ENCODE data around the gene NFATC2.

NFATC2 gene

GRCh38 chr20:51484831-51485230, 57.7 kb downstream of the NFATC2 start:
- Histone ChIP-seq H4K20me1 (ENCODE audit: insufficient read depth, low read length, poor library complexity, severe bottlenecking) (peaks cover 7% of the 10 kb centered on the region), H3K9me2 (replicated peaks; ENCODE audit: low read depth, low read length) (no peaks in the 10 kb centered on the region), H3K4me3 (ENCODE audit: low read length, poor library complexity, severe bottlenecking) (no peak overlapping the region), H3F3A (ENCODE audit: low read depth) (no peaks in the 10 kb centered on the region), H3K9me3 (ENCODE audit: insufficient read depth, low read depth, low read length) (no peaks in the 10 kb centered on the region), H3K4me2 (ENCODE audit: low read depth, low read length, poor library complexity, severe bottlenecking) (no peak overlapping the region), H3K79me2 (ENCODE audit: insufficient read depth, low read length) (peaks cover 15% of the 10 kb centered on the region), H3K4me1 (ENCODE audit: insufficient read depth, low read length, poor library complexity, severe bottlenecking) (peaks cover 9% of the 10 kb centered on the region), H3K9ac (ENCODE audit: low read depth, low read length, poor library complexity, severe bottlenecking) (no peak overlapping the region), H2AFZ (ENCODE audit: low read length) (no peak overlapping the region), H3K36me3 (ENCODE audit: insufficient read depth, low read length) (peaks cover 51% of the 10 kb centered on the region; the same call in 1 of the 2 replicates), H3K27me3 (ENCODE audit: insufficient read depth, low read length, poor library complexity, severe bottlenecking) (no peaks in the 10 kb centered on the region)
- TF ChIP-seq EZH2phosphoT487 (IDR thresholded peaks at IDR 0.05; ENCODE audit: borderline replicate concordance): no peak

DNA sequence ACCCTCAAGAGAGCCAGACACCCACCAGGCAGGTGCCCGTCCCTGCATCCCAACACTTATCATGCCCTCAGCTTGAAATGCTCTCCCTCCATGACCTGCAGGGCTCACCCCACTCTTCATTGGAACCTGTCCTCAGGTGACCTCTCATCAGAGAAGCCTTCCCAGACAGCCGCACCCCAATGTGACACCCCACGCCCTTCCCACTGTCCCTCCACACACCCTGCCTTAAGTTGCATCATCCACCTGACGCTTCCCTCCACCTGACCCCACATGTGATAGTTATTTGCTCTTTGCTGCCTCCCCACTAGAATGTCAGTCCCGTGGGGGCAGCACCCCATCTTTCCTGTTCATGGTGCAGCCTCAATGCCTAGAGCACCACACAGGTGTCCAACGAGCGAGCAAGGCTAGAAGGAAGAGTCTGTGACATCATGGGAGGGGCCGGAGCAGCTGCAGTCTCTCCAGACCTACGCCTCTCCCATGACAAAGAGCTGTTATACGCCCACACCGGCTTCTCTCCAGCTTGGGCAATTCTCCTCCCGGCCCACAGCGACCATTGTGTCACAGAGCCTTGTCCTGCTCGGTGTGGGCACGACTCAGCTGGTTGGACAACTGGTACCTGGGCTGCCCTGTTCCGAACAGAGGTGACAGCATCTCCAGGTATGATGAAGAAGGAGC, 58.2 kb downstream of the NFATC2 start:
- Histone ChIP-seq H3K27me3 (ENCODE audit: insufficient read depth, low read length, poor library complexity, severe bottlenecking) (no peaks in the 10 kb centered on the region), H4K20me1 (ENCODE audit: insufficient read depth, low read length, poor library complexity, severe bottlenecking) (peaks cover 3% of the 10 kb centered on the region), H3K36me3 (ENCODE audit: insufficient read depth, low read length) (peaks cover 52% of the 10 kb centered on the region; the same call in 1 of the 2 replicates), H3F3A (ENCODE audit: low read depth) (no peaks in the 10 kb centered on the region), H3K9ac (ENCODE audit: low read depth, low read length, poor library complexity, severe bottlenecking) (no peak overlapping the region), H3K9me3 (ENCODE audit: insufficient read depth, low read depth, low read length) (no peaks in the 10 kb centered on the region), H3K79me2 (ENCODE audit: insufficient read depth, low read length) (peaks cover 11% of the 10 kb centered on the region), H2AFZ (ENCODE audit: low read length) (no peak overlapping the region), H3K4me1 (ENCODE audit: insufficient read depth, low read length, poor library complexity, severe bottlenecking) (peaks cover 9% of the 10 kb centered on the region), H3K9me2 (replicated peaks; ENCODE audit: low read depth, low read length) (no peaks in the 10 kb centered on the region), H3K4me2 (ENCODE audit: low read depth, low read length, poor library complexity, severe bottlenecking) (no peak overlapping the region), H3K4me3 (ENCODE audit: low read length, poor library complexity, severe bottlenecking) (no peak overlapping the region)
- TF ChIP-seq EZH2phosphoT487 (IDR thresholded peaks at IDR 0.05; ENCODE audit: borderline replicate concordance) (no peak), CTCF (conservative IDR thresholded peaks at IDR 0.05; ENCODE audit: low read length) (no peak)

DNA sequence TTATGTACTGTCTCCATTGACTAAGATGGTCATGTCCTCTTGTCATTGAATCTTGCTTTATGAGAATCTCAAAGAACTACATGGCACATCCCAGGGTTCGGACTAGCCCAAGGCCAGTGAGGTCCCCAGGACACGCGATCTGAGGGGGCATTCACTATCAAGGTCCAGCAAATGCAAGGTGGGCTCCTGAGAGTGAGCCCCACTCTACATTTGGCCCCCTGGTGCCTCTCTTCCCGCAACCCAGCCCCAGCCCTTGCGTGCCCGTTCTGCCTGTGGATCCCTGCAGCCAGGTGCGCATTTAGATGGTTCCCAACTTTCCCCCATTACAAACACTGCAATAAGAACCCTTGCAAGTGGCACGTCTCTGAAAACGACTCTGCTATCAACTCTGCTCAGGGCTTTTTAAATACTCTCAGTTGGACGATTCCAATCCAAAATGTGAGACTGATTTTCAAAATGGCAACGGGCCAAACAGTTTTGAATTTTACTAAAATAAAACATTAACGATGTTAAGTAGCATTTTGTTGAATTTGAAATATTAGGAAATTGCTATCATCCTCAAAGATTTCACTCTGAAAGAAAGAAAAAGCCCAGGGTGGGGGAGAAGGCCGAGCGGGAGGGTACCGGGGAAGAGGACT, 59.6 kb downstream of the NFATC2 start:
- Histone ChIP-seq H3F3A (ENCODE audit: low read depth) (no peaks in the 10 kb centered on the region), H2AFZ (ENCODE audit: low read length) (no peak overlapping the region), H4K20me1 (ENCODE audit: insufficient read depth, low read length, poor library complexity, severe bottlenecking) (peaks cover 3% of the 10 kb centered on the region), H3K4me3 (ENCODE audit: low read length, poor library complexity, severe bottlenecking) (no peak overlapping the region), H3K9me2 (replicated peaks; ENCODE audit: low read depth, low read length) (no peaks in the 10 kb centered on the region), H3K9ac (ENCODE audit: low read depth, low read length, poor library complexity, severe bottlenecking) (no peak overlapping the region), H3K4me1 (ENCODE audit: insufficient read depth, low read length, poor library complexity, severe bottlenecking) (peaks cover 9% of the 10 kb centered on the region), H3K79me2 (ENCODE audit: insufficient read depth, low read length) (peaks cover 12% of the 10 kb centered on the region), H3K36me3 (ENCODE audit: insufficient read depth, low read length) (peaks cover 58% of the 10 kb centered on the region; the same call in 1 of the 2 replicates), H3K9me3 (ENCODE audit: insufficient read depth, low read depth, low read length) (no peaks in the 10 kb centered on the region), H3K4me2 (ENCODE audit: low read depth, low read length, poor library complexity, severe bottlenecking) (no peak overlapping the region), H3K27me3 (ENCODE audit: insufficient read depth, low read length, poor library complexity, severe bottlenecking) (no peaks in the 10 kb centered on the region)
- TF ChIP-seq EZH2phosphoT487 (IDR thresholded peaks at IDR 0.05; ENCODE audit: borderline replicate concordance): no peak
- no peak for TF ChIP-seq CTCF (conservative IDR thresholded peaks at IDR 0.05; ENCODE audit: low read length)
